Body of pancreas (tissue), 4 donors: ENCODE data around the gene SIPA1. TPM values are rescaled to one million over a fixed set of nuclear protein-coding genes. Genes with fewer than 3 reads are reported as not detected.
A peak's percentile ranks its signal among the peaks of the same experiment; 100 is the strongest.

ENCODE experiments used
- ATAC-seq: fragments of 150-250 bp; one replicate; pipeline ENCODE4 v1.9.1; 2016
- DNase-seq, 4 donors: peaks; one replicate each; pipeline ENCODE4 v3.0.0-alpha.2; 2019
- H3K27ac ChIP-seq, 4 donors: fragments of 200-600 bp; sonication (generic); 1 replicate in 3 of 4; 2 replicates in 1 of 4; pipeline versions ENCODE4 v1.5.1 to v1.6.1; 2016 to 2019; ENCODE audit warnings: mild to moderate bottlenecking in 1 of 4, mixed read lengths in 1 of 4, moderate library complexity in 1 of 4
- H3K27me3 ChIP-seq, 2 donors: fragments of 200-600 bp; sonication (generic); one replicate each; pipeline ENCODE4 v1.6.0; 2016; ENCODE audit warnings: mild to moderate bottlenecking in 1 of 2
- H3K36me3 ChIP-seq, 2 donors: fragments of 200-600 bp; sonication (generic); replicated peaks in 1 of 2; 2 replicates each; pipeline ENCODE4 v1.5.1; 2016; ENCODE audit warnings: low read depth in 2 of 2; ENCODE audit not compliant: insufficient read depth in 1 of 2
- H3K4me1 ChIP-seq: fragments of 200-600 bp; sonication (generic); one replicate; pipeline ENCODE4 v1.6.0; 2016
- H3K4me3 ChIP-seq, 2 donors: fragments of 200-600 bp; sonication (generic); 1 replicate in 1 of 2; 2 replicates in 1 of 2; pipeline ENCODE4 v1.5.1; 2016 to 2019
- H3K9me3 ChIP-seq, 3 donors: fragments of 200-600 bp; sonication (generic); 1 replicate in 2 of 3; 2 replicates in 1 of 3; pipeline ENCODE4 v1.5.1; 2016
- POLR2A ChIP-seq, 3 donors: fragments of 450-650 bp; IDR thresholded peaks; one replicate each; pipeline ENCODE4 v1.6.1; 2016; ENCODE audit warnings: antibody characterized with exemption in 3 of 3, mild to moderate bottlenecking in 2 of 3
- WGBS, 2 donors: methylation state at CpG; one replicate each; pipeline ENCODE4 v1.1.5; 2017; 5-methylcytosine and 5-hydroxymethylcytosine counted together
- intact Hi-C: fragments of 100-400 bp; cut with DNase I; formaldehyde crosslinking; loops from one replicate; pipeline ENCODE4 v1.15.1; 2023
- total RNA-seq, 2 donors: library from RNA; depleted of rRNA; stranded (reverse); fragments of >200 nt; gene quantifications; one replicate each; pipeline ENCODE4 v1.1.0, GENCODE V29; 2016
- TF ChIP-seq, protein P1 (sequence below), 7 experiments: fragments of 450-650 bp in 4 of 7; fragments of 200-600 bp in 3 of 7; sonication (generic) in 3 of 7; IDR thresholded peaks; one replicate each; pipeline ENCODE4 v1.5.1; 2016 to 2019; ENCODE audit warnings: antibody characterized with exemption in 7 of 7

Gene SIPA1
- total RNA-seq, 2 donors from 2014 or later, result 23.6 to 29.3 TPM

DNA sequence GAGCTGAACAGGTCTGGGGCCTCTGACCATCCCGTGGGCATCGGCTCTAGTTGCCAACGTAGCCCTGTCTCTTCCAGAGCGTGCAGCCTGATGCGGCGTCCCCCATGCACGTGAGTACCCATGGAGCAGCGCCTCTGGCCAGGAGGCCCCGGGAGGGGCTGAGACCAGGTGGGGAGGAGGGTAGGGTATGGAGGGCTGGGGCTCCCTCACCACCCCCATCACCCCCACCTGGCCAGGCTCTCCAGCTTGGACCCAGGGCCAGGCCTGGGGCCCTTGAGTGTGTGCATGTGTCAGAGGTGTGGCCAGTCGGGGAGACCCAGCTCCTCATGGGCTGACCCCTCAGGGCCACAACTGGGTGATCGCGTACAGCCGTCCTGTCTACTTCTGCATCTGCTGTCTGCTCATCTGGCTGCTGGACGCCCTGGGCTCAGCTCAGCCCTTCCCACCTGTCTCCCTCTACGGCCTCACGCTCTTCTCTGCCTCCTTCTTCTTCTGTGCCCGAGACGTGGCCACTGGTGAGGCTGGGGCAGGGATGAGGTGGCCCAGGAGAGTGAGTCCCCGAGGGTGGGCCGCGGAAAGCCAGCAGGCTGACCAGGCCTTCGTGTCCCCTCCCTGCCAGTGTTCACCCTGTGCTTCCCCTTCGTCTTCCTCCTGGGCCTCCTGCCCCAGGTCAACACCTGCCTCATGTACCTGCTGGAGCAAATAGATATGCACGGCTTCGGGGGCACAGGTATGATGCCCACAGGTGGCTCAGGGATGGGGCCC, 13.9 kb upstream of the SIPA1 start:
- Histone ChIP-seq H3K36me3 (peaks cover 9 to 30% of the 10 kb centered on the region in 2 donors), H3K9me3 (no peaks in the 10 kb centered on the region), H3K27me3 (no peaks in the 10 kb centered on the region), H3K27ac (no peak overlapping the region), H3K4me1 (no peaks in the 10 kb centered on the region), H3K4me3 (no peak overlapping the region)
- no peak for ATAC-seq
- TF ChIP-seq POLR2A (IDR thresholded peaks at IDR 0.05), result no peak
- TF ChIP-seq, protein P1, sequence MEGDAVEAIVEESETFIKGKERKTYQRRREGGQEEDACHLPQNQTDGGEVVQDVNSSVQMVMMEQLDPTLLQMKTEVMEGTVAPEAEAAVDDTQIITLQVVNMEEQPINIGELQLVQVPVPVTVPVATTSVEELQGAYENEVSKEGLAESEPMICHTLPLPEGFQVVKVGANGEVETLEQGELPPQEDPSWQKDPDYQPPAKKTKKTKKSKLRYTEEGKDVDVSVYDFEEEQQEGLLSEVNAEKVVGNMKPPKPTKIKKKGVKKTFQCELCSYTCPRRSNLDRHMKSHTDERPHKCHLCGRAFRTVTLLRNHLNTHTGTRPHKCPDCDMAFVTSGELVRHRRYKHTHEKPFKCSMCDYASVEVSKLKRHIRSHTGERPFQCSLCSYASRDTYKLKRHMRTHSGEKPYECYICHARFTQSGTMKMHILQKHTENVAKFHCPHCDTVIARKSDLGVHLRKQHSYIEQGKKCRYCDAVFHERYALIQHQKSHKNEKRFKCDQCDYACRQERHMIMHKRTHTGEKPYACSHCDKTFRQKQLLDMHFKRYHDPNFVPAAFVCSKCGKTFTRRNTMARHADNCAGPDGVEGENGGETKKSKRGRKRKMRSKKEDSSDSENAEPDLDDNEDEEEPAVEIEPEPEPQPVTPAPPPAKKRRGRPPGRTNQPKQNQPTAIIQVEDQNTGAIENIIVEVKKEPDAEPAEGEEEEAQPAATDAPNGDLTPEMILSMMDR (IDR thresholded peaks at IDR 0.05), result no peak
- intact Hi-C loops, result no loop called here
- DNase-seq, result no peak
- 89 to 92% methylated on average over 12 to 23 of the region's 25 CpGs for WGBS, 2 donors

DNA sequence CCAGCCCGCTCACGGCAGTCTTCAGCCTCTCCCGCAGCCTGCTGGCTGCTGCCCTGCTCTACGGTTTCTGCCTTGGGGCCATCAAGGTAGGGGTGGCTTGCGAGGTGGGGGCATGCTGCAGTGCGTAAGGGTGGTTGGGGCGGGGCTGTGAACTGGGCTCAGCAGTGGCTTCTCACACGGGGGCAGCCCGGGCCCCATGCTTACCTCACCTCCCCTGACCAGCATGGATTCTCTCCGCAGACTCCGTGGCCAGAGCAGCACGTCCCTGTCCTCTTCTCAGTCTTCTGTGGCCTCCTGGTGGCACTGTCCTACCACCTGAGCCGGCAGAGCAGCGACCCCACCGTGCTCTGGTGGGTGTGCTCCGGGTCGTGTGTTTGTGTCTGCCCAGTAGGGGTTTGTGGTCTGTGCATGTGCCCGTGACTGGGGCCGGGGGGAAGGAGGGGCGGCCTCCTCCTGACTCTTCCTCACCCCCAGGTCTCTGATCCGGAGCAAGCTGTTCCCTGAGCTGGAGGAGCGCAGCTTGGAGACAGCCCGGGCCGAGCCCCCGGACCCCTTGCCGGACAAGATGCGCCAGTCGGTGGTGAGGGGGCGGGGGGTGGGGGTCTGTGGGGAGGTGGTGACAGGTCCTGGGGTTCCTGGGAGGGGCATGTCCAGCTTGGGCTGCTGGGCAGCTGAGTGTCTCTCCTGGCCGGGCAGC, 12.8 kb upstream of the SIPA1 start:
- no peak overlapping the region for H3K4me3 ChIP-seq
- intact Hi-C loops, result no loop called here
- ATAC-seq (no peak), DNase-seq (no peak)
- H3K9me3 ChIP-seq, result no peaks in the 10 kb centered on the region
- no peak for TF ChIP-seq POLR2A (IDR thresholded peaks at IDR 0.05)
- TF ChIP-seq, protein P1 (IDR thresholded peaks at IDR 0.05), result no peak
- peaks cover 0 to 37% of the 10 kb centered on the region in 2 donors for H3K36me3 ChIP-seq
- H3K27me3 ChIP-seq, result no peaks in the 10 kb centered on the region
- WGBS, 2 donors, result 87 to 94% methylated on average over 9 to 27 of the region's 30 CpGs
- H3K4me1 ChIP-seq, result no peaks in the 10 kb centered on the region
- H3K27ac ChIP-seq, result no peak overlapping the region

DNA sequence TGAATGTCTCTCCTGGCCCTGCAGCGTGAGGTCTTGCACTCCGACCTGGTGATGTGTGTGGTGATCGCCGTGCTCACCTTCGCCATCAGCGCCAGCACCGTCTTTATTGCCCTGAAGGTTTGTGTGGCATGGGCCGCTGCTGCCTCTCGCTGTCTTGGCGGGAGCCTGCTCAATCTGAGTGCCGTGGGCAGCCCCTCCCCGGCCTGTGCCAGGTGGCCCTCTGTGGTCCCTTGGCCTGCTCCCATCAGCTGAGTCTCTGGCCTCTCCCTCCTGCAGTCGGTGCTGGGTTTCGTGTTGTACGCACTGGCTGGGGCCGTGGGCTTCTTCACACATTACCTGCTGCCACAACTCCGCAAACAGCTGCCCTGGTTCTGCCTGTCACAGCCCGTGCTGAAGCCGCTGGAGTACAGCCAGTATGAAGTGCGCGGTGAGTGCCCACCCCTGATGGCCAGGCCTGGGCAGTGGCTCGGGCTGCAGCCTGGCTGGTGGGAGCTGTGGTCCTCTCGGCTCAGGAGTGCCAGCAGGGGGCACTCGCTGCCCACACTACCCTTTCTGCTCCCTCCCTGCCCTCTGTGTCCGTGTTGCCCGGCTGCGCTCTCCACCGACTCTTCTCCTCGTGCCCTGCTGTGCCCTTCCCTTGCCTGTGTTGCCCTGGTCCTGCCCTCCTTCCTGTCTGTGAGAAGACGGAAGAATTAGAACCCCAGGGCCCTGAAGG, 12.1 kb upstream of the SIPA1 start:
- no peak overlapping the region for H3K4me3 ChIP-seq
- intact Hi-C loops, result no loop called here
- no peak for TF ChIP-seq POLR2A (IDR thresholded peaks at IDR 0.05)
- TF ChIP-seq, protein P1 (IDR thresholded peaks at IDR 0.05), result peak; percentile 24 to 65 (median 50)
- no peaks in the 10 kb centered on the region for H3K4me1 ChIP-seq
- H3K27me3 ChIP-seq, result no peaks in the 10 kb centered on the region
- DNase-seq, result peak in 3 of 4 donors; percentile 60 to 67 (median 64)
- H3K36me3 ChIP-seq, result peaks cover 0 to 41% of the 10 kb centered on the region in 2 donors
- H3K9me3 ChIP-seq, result no peaks in the 10 kb centered on the region
- no peak overlapping the region for H3K27ac ChIP-seq
- ATAC-seq, result peak; percentile 45
- 68 to 73% methylated on average over 22 to 30 of the region's 30 CpGs for WGBS, 2 donors

DNA sequence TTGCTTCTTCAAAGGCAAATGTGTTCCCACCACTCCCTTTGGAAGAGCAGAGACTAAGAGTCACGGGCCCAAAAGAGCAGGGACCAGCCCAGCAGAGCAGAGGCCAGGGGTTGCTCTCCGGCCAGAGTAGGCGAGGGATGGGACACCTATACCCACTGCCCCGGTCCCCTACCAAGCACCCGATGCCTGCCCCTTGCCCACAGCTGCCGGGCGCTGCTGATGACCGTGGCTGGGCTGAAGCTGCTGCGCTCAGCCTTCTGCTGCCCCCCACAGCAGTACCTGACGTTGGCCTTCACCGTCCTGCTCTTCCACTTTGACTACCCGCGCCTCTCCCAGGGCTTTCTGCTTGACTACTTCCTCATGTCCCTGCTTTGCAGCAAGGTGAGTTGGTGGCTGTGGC, 10.7 kb upstream of the SIPA1 start:
- WGBS, 2 donors, result 89 to 93% methylated on average over 6 to 13 of the region's 13 CpGs
- Histone ChIP-seq H3K4me3 (no peak overlapping the region), H3K36me3 (peaks cover 0 to 41% of the 10 kb centered on the region in 2 donors), H3K27me3 (no peaks in the 10 kb centered on the region), H3K9me3 (no peaks in the 10 kb centered on the region), H3K27ac (no peak overlapping the region), H3K4me1 (no peaks in the 10 kb centered on the region)
- intact Hi-C loops, result no loop called here
- TF ChIP-seq, protein P1 (IDR thresholded peaks at IDR 0.05), result no peak
- TF ChIP-seq POLR2A (IDR thresholded peaks at IDR 0.05), result no peak
- DNase-seq (no peak), ATAC-seq (no peak)
